ENCODE measurements around the gene LOC101059915.
"Not testable (repeated sequence)": the region's sequence is repeated elsewhere in the genome, so short reads cannot be mapped to it uniquely, and the experiment has no call there.

The LOC101059915 gene

DNA sequence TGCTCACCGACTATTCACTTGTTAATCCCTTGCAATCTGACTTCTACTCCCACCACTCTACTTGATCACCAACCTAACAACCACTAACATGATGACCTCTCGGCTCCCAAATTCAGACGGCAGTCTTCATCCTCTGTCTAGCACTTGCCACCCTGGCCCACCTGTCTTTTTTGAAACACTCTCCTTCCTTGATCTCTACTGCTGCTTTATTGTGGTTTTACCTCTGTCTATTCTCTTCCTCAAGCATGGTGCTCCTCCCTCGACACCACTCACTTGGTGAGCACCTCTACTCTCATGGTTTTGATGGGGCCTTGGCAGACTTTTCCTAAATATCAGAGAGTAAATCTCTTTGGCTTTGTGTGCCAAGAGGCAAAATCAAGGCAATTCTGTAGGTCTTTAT lies 27.3 kb upstream of the LOC101059915 start:
- DNase-seq (ENCODE audit: low spot score), result no peak

- not testable (repeated sequence) for DNase-seq (ENCODE audit: low spot score)
These were observed 22.9 kb upstream of the LOC101059915 start for GRCh38 chrX:71644406-71644805.

- no peak for DNase-seq (ENCODE audit: low spot score)
These were observed 16.9 kb upstream of the LOC101059915 start for GRCh38 chrX:71650333-71650969.

DNA sequence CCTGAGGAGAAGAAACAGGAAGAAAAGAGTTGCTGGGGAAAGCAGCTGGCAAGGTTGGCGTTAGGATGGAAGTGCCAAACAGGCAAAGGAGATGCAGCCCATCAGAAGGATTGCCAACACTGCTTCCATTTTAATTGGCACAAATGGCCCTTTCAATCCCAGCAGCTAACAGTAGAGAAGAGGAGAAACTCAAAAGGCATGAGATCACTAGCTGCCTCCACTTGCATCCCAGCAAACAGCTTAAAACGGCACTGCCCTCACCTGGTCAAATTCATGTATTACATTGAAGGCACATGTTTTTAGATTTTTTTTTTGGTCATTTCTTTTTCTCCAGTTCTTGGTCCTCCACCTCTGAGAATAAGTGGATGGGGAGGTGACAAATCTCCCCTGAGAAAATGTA lies 14.9 kb upstream of the LOC101059915 start:
- no peak for DNase-seq (ENCODE audit: low spot score)

DNA sequence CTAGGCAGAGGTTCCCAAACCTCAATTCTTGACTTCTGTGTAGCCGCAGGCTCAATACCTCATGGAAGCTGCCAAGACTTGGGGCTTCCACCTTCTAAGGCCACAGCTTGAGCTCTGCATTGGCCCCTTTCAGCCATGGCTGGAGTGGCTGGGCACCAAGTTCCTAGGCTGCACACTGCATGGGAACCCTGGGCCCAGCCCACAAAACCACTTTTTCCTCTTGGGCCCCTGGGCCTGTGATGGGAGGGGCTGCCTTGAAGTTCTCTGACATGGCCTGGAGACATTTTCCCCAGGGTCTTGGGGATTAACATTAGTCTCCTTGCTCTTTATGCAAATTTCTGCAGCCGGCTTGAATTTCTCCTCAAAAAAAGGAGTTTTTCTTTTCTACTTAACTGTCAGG lies 14.0 kb upstream of the LOC101059915 start:
- DNase-seq (ENCODE audit: low spot score), result no peak

- no peak for DNase-seq (ENCODE audit: low spot score)
These were observed 10.1 kb upstream of the LOC101059915 start for GRCh38 chrX:71657267-71657666.

DNA sequence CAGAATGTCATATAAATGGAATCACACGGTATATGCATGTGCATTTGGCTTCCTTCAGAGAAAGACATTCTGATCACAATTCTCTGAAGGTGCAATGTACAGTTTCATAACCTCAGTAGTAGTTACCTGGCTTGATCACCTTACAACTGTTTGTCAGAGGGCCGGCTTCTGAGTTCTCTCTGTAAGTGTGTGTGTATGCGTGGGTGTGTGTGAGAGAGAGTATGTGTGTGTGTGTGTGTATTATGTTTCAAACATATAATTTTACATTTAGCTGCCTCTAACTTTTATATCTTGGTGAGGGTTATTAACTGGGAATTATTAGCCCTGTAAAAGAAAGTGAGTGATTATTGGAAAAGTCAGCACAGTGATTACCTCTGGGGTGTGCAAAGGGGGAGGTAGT lies 8.0 kb upstream of the LOC101059915 start:
- DNase-seq (ENCODE audit: low spot score), result no peak

GRCh38 chrX:71659959-71660358 lies 7.4 kb upstream of the LOC101059915 start:
- no peak for DNase-seq (ENCODE audit: low spot score)

- DNase-seq (ENCODE audit: low spot score), result no peak
These were observed 6.6 kb upstream of the LOC101059915 start for GRCh38 chrX:71660562-71661416.

GRCh38 chrX:71661919-71662318 lies 5.4 kb upstream of the LOC101059915 start:
- DNase-seq (ENCODE audit: low spot score), result no peak

- not testable (repeated sequence) for DNase-seq (ENCODE audit: low spot score)
These were observed 4.7 kb upstream of the LOC101059915 start for GRCh38 chrX:71662654-71663053.

GRCh38 chrX:71663238-71663637 lies 4.1 kb upstream of the LOC101059915 start:
- not testable (repeated sequence) for DNase-seq (ENCODE audit: low spot score)

GRCh38 chrX:71664202-71664601 lies 3.1 kb upstream of the LOC101059915 start:
- DNase-seq (ENCODE audit: low spot score), result not testable (repeated sequence)

DNA sequence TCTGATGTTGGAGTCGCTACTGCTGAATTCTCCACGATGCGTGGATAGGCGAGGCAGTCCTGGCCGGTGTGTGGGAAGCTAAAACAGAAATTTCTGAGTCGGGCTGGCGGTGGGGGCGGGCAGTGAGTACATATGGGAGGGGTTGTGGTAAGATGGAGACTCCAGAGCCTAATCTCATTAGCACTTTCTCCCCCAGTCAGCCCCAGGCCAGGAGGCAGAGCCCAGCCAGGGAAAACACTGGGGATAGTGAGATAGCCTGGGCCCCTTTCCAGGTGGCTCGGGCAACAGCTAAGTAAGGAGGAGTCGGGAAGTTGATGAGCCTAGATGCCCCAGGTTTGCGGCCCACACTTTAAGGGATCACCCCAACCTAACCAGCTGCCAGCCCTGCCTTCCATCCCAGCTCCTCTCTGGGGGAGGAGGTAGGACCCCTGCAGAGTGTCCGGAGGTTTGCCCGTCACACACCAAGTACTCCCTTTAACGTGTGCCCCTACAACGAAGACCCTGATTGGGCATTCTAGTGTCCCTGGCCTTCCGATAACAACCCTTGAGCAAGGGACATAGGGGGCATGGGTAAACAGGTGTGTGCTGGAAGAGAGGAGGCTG lies 2.4 kb upstream of the LOC101059915 start:
- DNase-seq (ENCODE audit: low spot score), result no peak

- DNase-seq (ENCODE audit: low spot score), result no peak
These were observed 1.6 kb upstream of the LOC101059915 start for GRCh38 chrX:71665747-71666146.

- DNase-seq (ENCODE audit: low spot score), result no peak
These were observed 814 bp upstream of the LOC101059915 start for GRCh38 chrX:71666240-71667223.

DNA sequence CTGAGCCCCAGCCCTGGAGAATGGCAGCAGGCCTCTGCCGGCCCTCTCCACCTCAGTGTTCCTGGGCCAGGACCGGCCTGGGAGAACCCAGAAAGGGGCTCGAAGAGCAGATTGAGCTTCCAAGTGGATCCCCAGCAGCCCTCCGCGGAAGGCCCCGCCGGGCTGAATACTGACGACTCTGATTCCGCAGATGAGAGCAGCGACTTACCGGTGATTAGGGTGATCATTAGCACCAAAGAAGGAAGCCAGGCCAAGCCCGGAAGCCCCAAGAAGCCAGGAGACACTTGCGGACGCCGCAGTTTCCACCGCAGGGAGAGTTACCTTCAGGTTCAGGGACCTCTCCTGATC lies 876 bp downstream of the LOC101059915 start:
- DNase-seq (ENCODE audit: low spot score), result no peak

GRCh38 chrX:71669492-71669891 lies 2.1 kb downstream of the LOC101059915 start:
- no peak for DNase-seq (ENCODE audit: low spot score)

DNA sequence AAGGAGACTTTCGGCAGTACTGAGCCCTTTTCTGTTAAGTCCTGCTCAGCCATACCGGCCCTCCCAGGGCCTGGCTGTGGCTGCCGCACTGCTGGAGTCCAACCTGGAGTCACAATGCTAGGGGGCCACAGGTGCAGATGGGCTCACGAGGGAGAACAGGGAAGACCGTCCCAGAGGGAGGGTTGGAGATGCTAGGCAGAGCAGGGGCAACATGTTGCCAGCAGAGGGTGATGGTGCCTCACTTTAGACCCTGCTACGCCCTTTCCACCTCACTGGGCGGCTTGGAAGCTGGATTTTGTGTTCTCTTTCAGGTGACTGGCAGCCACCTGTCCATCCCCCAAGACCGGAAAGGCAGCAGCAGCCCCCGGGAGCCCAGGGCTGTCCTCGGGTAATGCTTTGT lies 2.6 kb downstream of the LOC101059915 start:
- not testable (repeated sequence) for DNase-seq (ENCODE audit: low spot score)

- DNase-seq (ENCODE audit: low spot score), result no peak
These were observed 3.9 kb downstream of the LOC101059915 start for GRCh38 chrX:71671043-71671780.

- DNase-seq (ENCODE audit: low spot score), result no peak
These were observed 4.6 kb downstream of the LOC101059915 start for GRCh38 chrX:71671938-71672337.
